SIG-M5 (cell line): ENCODE data around the gene BLTP3A.
"Not testable (repeated sequence)": the region's sequence is repeated elsewhere in the genome, so short reads cannot be mapped to it uniquely, and the experiment has no call there.

ENCODE experiments used
- DNase-seq: peaks from one replicate; lab custom pipeline; 2025; lab: John Stamatoyannopoulos, UW

The BLTP3A gene

DNA sequence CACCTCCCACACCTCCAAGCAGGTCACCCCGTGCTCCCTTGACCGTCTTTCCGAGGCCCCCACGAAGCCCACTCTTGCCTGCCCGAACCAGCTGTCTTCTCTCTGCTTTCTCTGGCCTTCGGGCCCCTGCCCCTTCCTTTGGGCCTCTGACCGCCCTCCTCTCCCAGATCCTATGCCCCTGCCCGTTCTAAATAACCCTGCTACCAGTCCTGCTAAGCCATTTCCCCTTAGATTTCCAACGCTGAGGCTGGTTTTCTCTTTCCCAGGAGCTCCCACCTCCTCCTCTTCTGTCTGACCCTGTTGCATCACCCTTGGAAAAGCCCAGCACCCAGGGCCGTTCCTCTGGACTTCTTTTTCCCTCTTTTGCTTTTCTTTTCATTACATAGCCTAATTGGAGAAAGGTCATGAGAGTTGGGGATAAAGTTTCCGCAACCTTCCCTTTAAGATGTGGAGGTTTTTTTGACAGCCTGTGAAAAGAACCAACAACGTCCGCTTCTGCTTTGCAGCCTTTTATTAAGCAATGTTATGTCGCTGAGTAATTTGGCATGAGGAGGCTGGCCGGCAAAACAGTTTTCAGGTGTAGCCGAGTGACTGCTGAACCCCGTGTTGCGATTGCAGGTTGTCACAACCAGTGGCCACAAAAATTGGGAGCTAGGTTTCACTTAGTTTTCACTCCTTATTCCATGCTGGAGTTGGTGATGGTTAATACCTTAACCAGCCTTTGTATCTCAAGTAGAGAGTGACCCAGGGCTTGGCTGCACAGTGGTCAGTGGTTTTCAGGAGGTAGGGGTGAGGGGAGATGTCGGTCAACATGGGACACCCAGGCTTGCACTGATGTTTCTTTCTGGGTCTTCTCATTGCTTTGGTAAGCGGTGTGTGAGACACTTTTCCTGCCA lies 970 bp downstream of the BLTP3A start:
- DNase-seq, result peak; percentile 28

- DNase-seq, result no peak
These were observed 2.0 kb downstream of the BLTP3A start for GRCh38 chr6:34793877-34794276.

- DNase-seq, result no peak
These were observed 4.0 kb downstream of the BLTP3A start for GRCh38 chr6:34795836-34796425.

DNA sequence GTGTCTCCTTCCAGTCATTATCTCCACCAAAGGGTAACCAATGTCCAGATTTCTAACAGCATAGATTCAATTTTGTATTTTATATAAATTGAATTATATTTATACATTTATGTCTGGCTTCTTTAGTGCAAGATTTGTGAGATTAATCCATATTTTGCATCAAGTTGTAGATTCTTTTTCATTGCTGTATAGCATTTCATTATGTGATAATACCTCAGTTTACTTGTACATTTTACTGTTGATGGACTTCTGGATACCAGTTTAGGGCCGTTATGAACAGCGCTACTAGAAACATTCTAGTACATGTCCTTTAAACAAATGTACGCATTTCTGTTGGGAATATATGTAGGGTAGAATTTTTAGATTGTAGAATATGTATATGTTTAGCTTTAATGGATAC lies 6.2 kb downstream of the BLTP3A start:
- no peak for DNase-seq

GRCh38 chr6:34799547-34799946 lies 7.7 kb downstream of the BLTP3A start:
- DNase-seq, result no peak

- no peak for DNase-seq
These were observed 12.7 kb downstream of the BLTP3A start for GRCh38 chr6:34804543-34804942.

DNA sequence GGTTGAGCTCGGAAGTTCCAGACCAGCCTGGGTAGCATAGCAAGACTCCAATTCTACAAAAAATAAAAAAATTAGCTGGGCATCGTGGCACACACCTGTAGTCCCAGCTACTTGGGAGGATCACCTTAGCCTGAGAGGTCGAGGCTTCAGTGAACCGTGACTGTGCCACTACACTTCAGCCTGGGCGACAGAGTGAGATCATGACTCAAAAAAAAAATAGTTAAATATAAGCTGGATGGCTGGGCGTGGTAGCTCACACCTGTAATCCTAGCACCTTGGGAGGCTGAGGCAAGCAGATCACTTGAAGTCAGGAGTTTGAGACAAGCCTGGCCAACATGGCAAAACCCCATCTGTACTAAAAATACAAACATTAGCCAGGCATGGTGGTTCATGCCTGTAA lies 13.2 kb downstream of the BLTP3A start:
- DNase-seq, result not testable (repeated sequence)

DNA sequence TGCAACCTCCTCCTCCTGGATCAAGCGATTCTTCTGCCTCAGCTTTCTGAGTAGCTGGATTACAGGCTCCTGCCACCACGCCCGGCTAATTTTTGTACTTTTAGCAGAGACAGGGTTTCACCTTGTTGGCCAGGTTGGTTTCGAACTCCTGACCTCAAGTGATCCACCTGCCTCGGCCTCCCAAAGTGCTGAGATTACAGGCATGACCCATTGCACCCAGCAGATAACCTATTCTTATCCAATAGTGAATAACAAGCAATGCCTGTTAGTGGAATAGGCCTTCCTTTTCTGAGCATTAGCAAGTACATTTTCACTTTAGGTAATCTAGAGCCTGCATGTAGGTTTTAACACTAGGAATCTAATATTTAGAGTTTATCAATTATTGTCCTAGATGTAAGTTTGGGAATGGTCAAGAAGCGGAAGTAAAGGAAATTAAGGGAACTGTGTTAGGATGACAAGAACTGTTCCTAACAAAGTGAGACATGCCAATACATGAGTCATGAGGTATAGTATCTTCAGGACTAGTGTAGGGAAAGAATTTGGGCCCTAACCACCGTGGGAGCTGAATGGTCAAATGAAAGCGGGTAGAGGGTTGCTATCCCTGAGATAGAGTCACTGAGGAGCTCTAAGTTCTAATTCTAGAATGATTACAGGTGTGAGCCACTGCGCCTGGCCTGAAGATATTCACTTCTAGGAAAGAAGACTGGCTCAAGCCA lies 15.0 kb downstream of the BLTP3A start:
- DNase-seq, result no peak

DNA sequence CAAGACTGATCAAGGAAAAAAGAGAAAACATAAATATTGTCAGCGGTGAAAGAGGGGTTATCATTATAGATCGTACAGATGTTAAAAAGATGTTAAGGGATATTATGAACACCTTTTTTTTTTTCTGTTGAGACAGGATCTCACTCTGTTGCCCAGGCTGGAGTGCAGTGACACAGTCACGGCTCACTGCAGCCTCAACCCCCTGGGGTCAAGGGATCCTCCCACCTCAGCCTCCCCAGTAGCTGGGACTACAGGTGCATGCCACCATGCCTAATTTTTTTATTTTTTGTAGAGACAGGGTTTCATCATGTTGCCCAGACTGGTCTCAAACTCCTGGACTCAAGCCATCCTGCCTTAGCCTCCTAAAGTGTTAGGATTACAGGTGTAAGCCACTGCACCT lies 16.6 kb downstream of the BLTP3A start:
- not testable (repeated sequence) for DNase-seq

DNA sequence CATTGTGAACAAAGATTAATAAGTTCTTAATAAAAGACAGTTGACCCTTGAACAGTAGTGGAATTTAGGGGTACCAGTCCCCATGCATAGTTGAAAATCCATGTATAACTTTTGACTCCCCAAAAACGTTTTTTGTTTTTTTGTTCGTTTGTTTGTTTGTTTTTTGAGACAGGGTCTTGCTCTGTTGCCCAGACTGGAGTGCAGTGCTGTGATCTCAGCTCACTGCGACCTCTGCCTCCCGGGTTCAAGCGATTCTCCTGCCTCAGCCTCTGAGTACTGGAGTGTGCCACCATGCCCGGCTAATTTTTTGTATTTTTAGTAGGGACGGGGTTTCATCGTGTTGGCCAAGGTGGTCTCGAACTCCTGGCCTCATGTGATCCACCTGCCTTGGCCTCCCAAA lies 17.5 kb downstream of the BLTP3A start:
- DNase-seq, result not testable (repeated sequence)

GRCh38 chr6:34810017-34810882 lies 18.4 kb downstream of the BLTP3A start:
- DNase-seq, result no peak

- DNase-seq, result no peak
These were observed 19.2 kb downstream of the BLTP3A start for GRCh38 chr6:34810936-34811632.

- DNase-seq, result no peak
These were observed 21.3 kb downstream of the BLTP3A start for GRCh38 chr6:34813028-34813713.

- no peak for DNase-seq
These were observed 24.9 kb downstream of the BLTP3A start for GRCh38 chr6:34816635-34817301.

GRCh38 chr6:34817446-34817845 lies 25.6 kb downstream of the BLTP3A start:
- DNase-seq, result no peak

GRCh38 chr6:34818872-34819570 lies 27.1 kb downstream of the BLTP3A start:
- DNase-seq, result not testable (repeated sequence)

GRCh38 chr6:34819571-34820480 lies 27.9 kb downstream of the BLTP3A start:
- DNase-seq, result no peak

DNA sequence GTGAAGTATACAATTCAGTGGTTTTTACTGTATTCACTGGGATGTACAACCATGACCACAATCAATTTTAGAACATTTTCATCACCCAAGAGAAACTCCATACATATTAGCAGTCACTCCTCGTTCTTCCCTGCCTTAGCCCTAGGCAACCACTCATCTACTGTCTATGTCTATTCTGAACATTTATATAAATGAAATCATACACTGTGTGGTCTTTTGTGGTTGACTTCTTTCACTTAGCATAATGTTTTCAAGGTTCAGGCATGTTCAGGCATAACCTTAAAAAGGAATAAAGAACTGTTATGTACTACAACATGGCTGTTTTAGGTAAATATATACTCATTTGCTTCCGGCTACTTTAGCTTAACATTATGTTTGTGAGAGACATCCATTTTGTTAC lies 37.3 kb downstream of the BLTP3A start:
- DNase-seq, result no peak
